ENCODE results near the gene ERG28.

ERG28 gene

GRCh38 chr14:75634848-75635247, 25.8 kb downstream of the ERG28 start:
- DNase-seq: no peak
- in situ Hi-C loops (cut with MboI; ENCODE audit: low pct_unique_long_range_greater_than_20kb, low sequenced_read_pairs): no loop called here

- in situ Hi-C loops (cut with MboI; ENCODE audit: low pct_unique_long_range_greater_than_20kb, low sequenced_read_pairs): no loop called here
- DNase-seq: no peak
Measured at GRCh38 chr14:75631453-75631831, 29.2 kb downstream of the ERG28 start.

GRCh38 chr14:75630695-75631452, 29.8 kb downstream of the ERG28 start:
- in situ Hi-C loops (cut with MboI; ENCODE audit: low pct_unique_long_range_greater_than_20kb, low sequenced_read_pairs): no loop called here
- no peak for DNase-seq

GRCh38 chr14:75628816-75629215, 31.9 kb downstream of the ERG28 start:
- DNase-seq: no peak
- in situ Hi-C loops (cut with MboI; ENCODE audit: low pct_unique_long_range_greater_than_20kb, low sequenced_read_pairs): no loop called here

GRCh38 chr14:75627406-75627805, 33.3 kb downstream of the ERG28 start:
- DNase-seq: no peak
- in situ Hi-C loops (cut with MboI; ENCODE audit: low pct_unique_long_range_greater_than_20kb, low sequenced_read_pairs): no loop called here

- in situ Hi-C loops (cut with MboI; ENCODE audit: low pct_unique_long_range_greater_than_20kb, low sequenced_read_pairs): no loop called here
- no peak for DNase-seq
Measured at GRCh38 chr14:75626863-75627262, 33.8 kb downstream of the ERG28 start.

GRCh38 chr14:75626396-75626795, 34.3 kb downstream of the ERG28 start:
- no peak for DNase-seq
- in situ Hi-C loops (cut with MboI; ENCODE audit: low pct_unique_long_range_greater_than_20kb, low sequenced_read_pairs): no loop called here

- no peak for DNase-seq
- in situ Hi-C loops (cut with MboI; ENCODE audit: low pct_unique_long_range_greater_than_20kb, low sequenced_read_pairs): no loop called here
Measured at GRCh38 chr14:75625034-75625433, 35.6 kb downstream of the ERG28 start.

GRCh38 chr14:75619548-75619947, 41.1 kb downstream of the ERG28 start:
- in situ Hi-C loops (cut with MboI; ENCODE audit: low pct_unique_long_range_greater_than_20kb, low sequenced_read_pairs): no loop called here
- peak; percentile 27 for DNase-seq

- peak; percentile 98 for DNase-seq
- in situ Hi-C loops (cut with MboI; ENCODE audit: low pct_unique_long_range_greater_than_20kb, low sequenced_read_pairs): no loop called here
Measured at GRCh38 chr14:75615200-75615599, 45.5 kb downstream of the ERG28 start.

- in situ Hi-C loops (cut with MboI; ENCODE audit: low pct_unique_long_range_greater_than_20kb, low sequenced_read_pairs): no loop called here
- peak; percentile 43 for DNase-seq
Measured at GRCh38 chr14:75614179-75614578, 46.5 kb downstream of the ERG28 start.

GRCh38 chr14:75612157-75612556, 48.5 kb downstream of the ERG28 start:
- in situ Hi-C loops (cut with MboI; ENCODE audit: low pct_unique_long_range_greater_than_20kb, low sequenced_read_pairs): no loop called here
- no peak for DNase-seq

GRCh38 chr14:75610834-75611233, 49.8 kb downstream of the ERG28 start:
- in situ Hi-C loops (cut with MboI; ENCODE audit: low pct_unique_long_range_greater_than_20kb, low sequenced_read_pairs): no loop called here

GRCh38 chr14:75609606-75610475, 50.8 kb downstream of the ERG28 start:
- DNase-seq: peak; percentile 19
- in situ Hi-C loops (cut with MboI; ENCODE audit: low pct_unique_long_range_greater_than_20kb, low sequenced_read_pairs): no loop called here

More at GRCh38 chr14:75610834-75611233, 49.8 kb downstream of the ERG28 start:
- DNase-seq: no peak

- DNase-seq: no peak
- in situ Hi-C loops (cut with MboI; ENCODE audit: low pct_unique_long_range_greater_than_20kb, low sequenced_read_pairs): no loop called here
Measured at GRCh38 chr14:75609116-75609515, 51.6 kb downstream of the ERG28 start.

- in situ Hi-C loops (cut with MboI; ENCODE audit: low pct_unique_long_range_greater_than_20kb, low sequenced_read_pairs): no loop called here
- no peak for DNase-seq
Measured at GRCh38 chr14:75607842-75608640, 52.6 kb downstream of the ERG28 start.

- DNase-seq: no peak
- in situ Hi-C loops (cut with MboI; ENCODE audit: low pct_unique_long_range_greater_than_20kb, low sequenced_read_pairs): no loop called here
Measured at GRCh38 chr14:75607044-75607443, 53.6 kb downstream of the ERG28 start.

GRCh38 chr14:75605916-75606315, 54.8 kb downstream of the ERG28 start:
- in situ Hi-C loops (cut with MboI; ENCODE audit: low pct_unique_long_range_greater_than_20kb, low sequenced_read_pairs): no loop called here
- no peak for DNase-seq

GRCh38 chr14:75604979-75605851, 55.5 kb downstream of the ERG28 start:
- in situ Hi-C loops (cut with MboI; ENCODE audit: low pct_unique_long_range_greater_than_20kb, low sequenced_read_pairs): no loop called here
- DNase-seq: peak; percentile 96

Measured in KBM-7 (cell line).